Natural killer cell (primary cell): ENCODE data around the gene ZFR. TPM values are rescaled to one million over a fixed set of nuclear protein-coding genes. Genes with fewer than 3 reads are reported as not detected.
A peak's percentile ranks its signal among the peaks of the same experiment; 100 is the strongest.

Experiments used
- ATAC-seq, 3 donors: fragments of 150-1000 bp in 2 of 3; fragments of 200-7000 bp in 1 of 3; cut with Tn5 transposase; 1 replicate in 1 of 3; 2 replicates in 2 of 3; pipeline ENCODE4 v1.10.0; 2021; ENCODE audit warnings: mild to moderate bottlenecking in 2 of 3, moderate library complexity in 2 of 3
- DNase-seq, 2 donors: peaks; one replicate each; pipeline versions ENCODE4 v3.0.0 to v3.0.0-alpha.2; 2013 to 2021; ENCODE audit warnings: mixed read lengths in 1 of 2
- H3K27ac ChIP-seq: one replicate; pipeline ENCODE4 v1.5.1; 2013; ENCODE audit warnings: mild to moderate bottlenecking, low read length
- H3K27me3 ChIP-seq: one replicate; pipeline ENCODE4 v1.6.1; 2013; ENCODE audit warnings: low read length; ENCODE audit not compliant: control insufficient read depth, insufficient read depth
- H3K36me3 ChIP-seq: one replicate; pipeline ENCODE4 v1.6.1; 2013; ENCODE audit warnings: low read length; ENCODE audit not compliant: control insufficient read depth, insufficient read depth
- H3K4me1 ChIP-seq: one replicate; pipeline ENCODE4 v1.6.1; 2013; ENCODE audit warnings: low read length; ENCODE audit not compliant: control insufficient read depth, insufficient read depth
- H3K4me3 ChIP-seq: one replicate; pipeline ENCODE4 v1.5.1; 2013; ENCODE audit warnings: low read length
- H3K9me3 ChIP-seq: one replicate; pipeline ENCODE4 v1.6.1; 2013; ENCODE audit warnings: low read length; ENCODE audit not compliant: control insufficient read depth, insufficient read depth
- H3K27ac Mint-ChIP-seq, 2 donors: one replicate each; pipeline ENCODE4 v1.8.0; 2022; ENCODE audit warnings: mild to moderate bottlenecking in 2 of 2, mixed read lengths in 2 of 2, moderate library complexity in 1 of 2
- H3K27me3 Mint-ChIP-seq, 2 donors: one replicate each; pipeline ENCODE4 v1.8.0; 2022; ENCODE audit warnings: low read depth in 2 of 2, mixed read lengths in 2 of 2
- H3K36me3 Mint-ChIP-seq: one replicate; pipeline ENCODE4 v1.8.0; 2022; ENCODE audit warnings: mixed read lengths
- H3K4me1 Mint-ChIP-seq, 2 donors: one replicate each; pipeline ENCODE4 v1.8.0; 2022; ENCODE audit warnings: mixed read lengths in 2 of 2
- H3K4me3 Mint-ChIP-seq: one replicate; pipeline ENCODE4 v1.8.0; 2022; ENCODE audit warnings: mild to moderate bottlenecking, moderate library complexity, mixed read lengths
- H3K9me3 Mint-ChIP-seq, 2 donors: one replicate each; pipeline ENCODE4 v1.8.0; 2022; ENCODE audit warnings: mixed read lengths in 2 of 2
- WGBS: methylation state at CpG from one replicate; pipeline ENCODE4 v1.1.7; 2013; ENCODE audit warnings: missing lambda C conversion rate; ENCODE audit not compliant: insufficient coverage; 5-methylcytosine and 5-hydroxymethylcytosine counted together
- intact Hi-C: fragments of 100-400 bp; cut with micrococcal nuclease; formaldehyde crosslinking; loops from one replicate; pipeline ENCODE4 v1.14.2; 2022
- total RNA-seq, 4 donors: library from RNA; stranded (reverse); fragments of 120-200 nt in 1 of 4; gene quantifications; one replicate each; pipeline versions ENCODE4 v1.2.3 to v1.2.4, GENCODE V29; 2013 to 2022
- TF ChIP-seq, protein P1 (sequence below): fragments of 200-600 bp; IDR thresholded peaks from one replicate; pipeline ENCODE4 v1.8.0; 2022; ENCODE audit warnings: antibody characterized with exemption

ZFR gene
- total RNA-seq, 3 donors from 2014 or later (not counting 1 experiment from before 2014, with no cell fraction given): 62.7 to 70.8 (median 62.7) TPM

DNA sequence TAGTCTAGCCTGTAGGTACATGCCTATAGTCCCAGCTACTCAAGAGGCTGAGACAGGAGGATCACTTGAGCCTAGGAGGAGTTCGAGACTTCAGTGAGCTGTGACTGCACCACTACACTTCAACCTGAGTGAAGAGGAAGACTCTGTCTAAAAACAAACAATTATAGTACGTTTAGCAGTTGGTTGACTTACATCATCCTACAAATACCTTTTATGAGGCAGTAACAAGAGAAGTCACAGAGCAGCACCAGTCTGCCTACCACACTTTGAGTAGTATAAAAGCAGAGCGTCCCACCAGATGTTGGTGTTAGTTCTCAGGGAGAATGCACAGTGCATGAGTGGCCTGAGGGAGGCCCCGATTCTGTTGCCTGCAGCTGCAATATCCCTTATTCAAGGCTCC, 16.1 kb downstream of the ZFR start:
- Histone ChIP-seq H3K36me3 (peaks cover 3% of the 10 kb centered on the region), H3K27me3 (no peaks in the 10 kb centered on the region), H3K27ac (no peak overlapping the region), H3K9me3 (peaks cover 4% of the 10 kb centered on the region), H3K4me3 (no peak overlapping the region), H3K4me1 (peaks cover 4% of the 10 kb centered on the region)
- Mint-ChIP-seq H3K27me3 (no peaks in the 10 kb centered on the region), H3K4me1 (peaks cover 69 to 74% of the 10 kb centered on the region in 2 donors), H3K27ac (peak overlapping the region in 1 of 2 donors; percentile 47), H3K9me3 (peaks cover 0 to 3% of the 10 kb centered on the region in 2 donors), H3K4me3 (no peak overlapping the region), H3K36me3 (peaks cover 13% of the 10 kb centered on the region)
- intact Hi-C loops: no loop called here
- ATAC-seq (no peak), DNase-seq (no peak)
- 91% methylated on average over 4 of the region's 4 CpGs for WGBS
- TF ChIP-seq, protein P1, sequence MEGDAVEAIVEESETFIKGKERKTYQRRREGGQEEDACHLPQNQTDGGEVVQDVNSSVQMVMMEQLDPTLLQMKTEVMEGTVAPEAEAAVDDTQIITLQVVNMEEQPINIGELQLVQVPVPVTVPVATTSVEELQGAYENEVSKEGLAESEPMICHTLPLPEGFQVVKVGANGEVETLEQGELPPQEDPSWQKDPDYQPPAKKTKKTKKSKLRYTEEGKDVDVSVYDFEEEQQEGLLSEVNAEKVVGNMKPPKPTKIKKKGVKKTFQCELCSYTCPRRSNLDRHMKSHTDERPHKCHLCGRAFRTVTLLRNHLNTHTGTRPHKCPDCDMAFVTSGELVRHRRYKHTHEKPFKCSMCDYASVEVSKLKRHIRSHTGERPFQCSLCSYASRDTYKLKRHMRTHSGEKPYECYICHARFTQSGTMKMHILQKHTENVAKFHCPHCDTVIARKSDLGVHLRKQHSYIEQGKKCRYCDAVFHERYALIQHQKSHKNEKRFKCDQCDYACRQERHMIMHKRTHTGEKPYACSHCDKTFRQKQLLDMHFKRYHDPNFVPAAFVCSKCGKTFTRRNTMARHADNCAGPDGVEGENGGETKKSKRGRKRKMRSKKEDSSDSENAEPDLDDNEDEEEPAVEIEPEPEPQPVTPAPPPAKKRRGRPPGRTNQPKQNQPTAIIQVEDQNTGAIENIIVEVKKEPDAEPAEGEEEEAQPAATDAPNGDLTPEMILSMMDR: no peak

DNA sequence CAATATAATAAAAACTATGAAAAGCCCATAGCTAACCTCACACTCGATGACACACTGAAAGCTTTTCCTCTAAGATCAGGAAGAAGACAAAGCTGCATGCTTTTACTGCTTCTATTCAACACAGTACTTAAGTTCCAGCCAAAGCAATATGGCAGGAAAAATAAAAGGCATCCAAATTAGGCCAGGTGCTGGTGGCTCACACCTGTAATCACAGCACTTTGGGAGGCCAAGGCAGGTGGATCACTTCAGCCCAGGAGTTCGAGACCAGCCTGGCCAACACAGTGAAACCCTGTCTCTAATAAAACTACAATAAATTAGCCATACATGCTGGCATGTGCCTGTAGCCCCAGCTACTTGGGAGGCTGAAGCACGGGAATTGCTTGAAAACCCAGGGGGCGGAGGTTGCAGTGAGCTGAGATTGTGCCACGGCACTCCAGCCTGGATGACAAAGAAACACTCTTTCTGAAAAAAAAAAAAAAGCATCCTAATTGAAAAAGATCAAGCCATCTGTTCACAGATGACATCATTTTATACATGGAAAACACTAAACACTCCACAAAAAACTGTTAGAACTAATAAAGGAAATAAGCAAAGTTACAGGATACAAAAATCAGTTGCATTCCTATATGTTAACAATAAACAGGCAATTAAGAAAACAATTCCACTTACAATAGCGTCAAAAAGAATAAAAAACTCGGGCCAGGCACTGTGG, 17.9 kb downstream of the ZFR start:
- no peaks in the 10 kb centered on the region for H3K4me1 ChIP-seq
- TF ChIP-seq, protein P1: no peak
- H3K27ac Mint-ChIP-seq: no peak overlapping the region
- 92% methylated on average over 7 of the region's 7 CpGs for WGBS
- H3K4me3 ChIP-seq: no peak overlapping the region
- no peaks in the 10 kb centered on the region for H3K27me3 ChIP-seq
- H3K27ac ChIP-seq: no peak overlapping the region
- peaks cover 59 to 67% of the 10 kb centered on the region in 2 donors for H3K4me1 Mint-ChIP-seq
- peaks cover 13% of the 10 kb centered on the region for H3K36me3 Mint-ChIP-seq
- intact Hi-C loops: no loop called here
- peaks cover 3% of the 10 kb centered on the region for H3K36me3 ChIP-seq
- DNase-seq (no peak), ATAC-seq (no peak)
- peaks cover 0 to 3% of the 10 kb centered on the region in 2 donors for H3K9me3 Mint-ChIP-seq
- H3K9me3 ChIP-seq: peaks cover 4% of the 10 kb centered on the region
- H3K27me3 Mint-ChIP-seq: no peaks in the 10 kb centered on the region
- no peak overlapping the region for H3K4me3 Mint-ChIP-seq

DNA sequence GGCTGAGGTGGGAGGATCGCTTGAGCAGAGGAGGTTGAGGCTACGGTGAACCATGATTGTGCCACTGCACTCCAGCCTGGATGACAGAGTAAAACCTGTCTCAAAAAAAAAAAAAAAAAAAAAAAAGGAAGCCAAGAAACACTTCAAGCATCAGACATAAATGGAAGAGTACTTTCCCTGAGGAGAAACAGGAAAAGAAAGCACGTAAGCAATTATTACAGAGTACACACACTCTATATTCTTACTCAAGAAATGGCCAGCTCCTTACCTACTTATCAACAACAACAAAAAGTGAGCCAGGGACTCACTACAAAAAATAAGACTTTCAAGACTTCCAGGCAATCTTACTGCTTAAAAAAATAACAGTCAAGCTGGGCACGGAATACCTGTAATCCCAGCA, 21.8 kb downstream of the ZFR start:
- Mint-ChIP-seq H3K27ac (peak overlapping the region; percentile 54 to 62), H3K4me1 (peaks cover 45 to 57% of the 10 kb centered on the region in 2 donors), H3K4me3 (no peak overlapping the region), H3K27me3 (no peaks in the 10 kb centered on the region), H3K9me3 (peaks cover 0 to 3% of the 10 kb centered on the region in 2 donors), H3K36me3 (peaks cover 18% of the 10 kb centered on the region)
- Histone ChIP-seq H3K4me1 (no peaks in the 10 kb centered on the region), H3K9me3 (peaks cover 4% of the 10 kb centered on the region), H3K4me3 (no peak overlapping the region), H3K27ac (no peak overlapping the region), H3K36me3 (peaks cover 7% of the 10 kb centered on the region), H3K27me3 (no peaks in the 10 kb centered on the region)
- TF ChIP-seq, protein P1: no peak
- 99% methylated on average over 3 of the region's 4 CpGs for WGBS
- DNase-seq (no peak), ATAC-seq (no peak)
- intact Hi-C loops: no loop called here

DNA sequence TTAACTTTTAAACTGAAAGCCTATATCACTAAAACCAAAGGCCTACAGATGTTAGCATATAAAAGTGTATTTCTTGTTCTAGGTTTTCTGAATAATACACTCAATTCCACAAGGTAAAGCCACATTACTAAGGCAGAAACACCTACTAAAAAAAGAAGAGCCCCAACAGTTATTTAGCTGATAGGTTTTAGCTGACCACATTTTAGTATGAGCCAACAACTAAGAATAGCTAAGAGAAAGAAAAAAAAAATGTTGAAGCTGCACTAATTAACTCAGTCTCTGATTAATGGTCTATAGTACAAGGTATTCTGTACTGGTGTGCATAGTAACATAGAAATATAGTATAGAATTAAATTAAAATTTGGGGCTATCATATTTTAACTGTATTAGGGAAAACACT, 23.5 kb downstream of the ZFR start:
- intact Hi-C loops: no loop called here

More for the DNA sequence above, 23.5 kb downstream of the ZFR start:
- DNase-seq (no peak), ATAC-seq (no peak)
- no peak overlapping the region for H3K4me3 Mint-ChIP-seq
- peak overlapping the region; percentile 31 to 32 for H3K27ac Mint-ChIP-seq
- Histone ChIP-seq H3K9me3 (no peaks in the 10 kb centered on the region), H3K4me3 (no peak overlapping the region), H3K36me3 (peaks cover 13% of the 10 kb centered on the region), H3K27me3 (no peaks in the 10 kb centered on the region), H3K4me1 (no peaks in the 10 kb centered on the region), H3K27ac (no peak overlapping the region)
- no peaks in the 10 kb centered on the region for H3K27me3 Mint-ChIP-seq
- H3K36me3 Mint-ChIP-seq: peaks cover 5% of the 10 kb centered on the region
- no peaks in the 10 kb centered on the region for H3K9me3 Mint-ChIP-seq
- peaks cover 43 to 58% of the 10 kb centered on the region in 2 donors for H3K4me1 Mint-ChIP-seq
- TF ChIP-seq, protein P1: no peak
